PC-3 (cell line): Measurements from ENCODE around the gene G6PC1.

Source experiments
- EZH2 ChIP-seq: fragments of 300-600 bp; sonication (generic); IDR thresholded peaks from one replicate; pipeline ENCODE4 v1.6.1; 2017; ENCODE audit warnings: antibody characterized with exemption, mild to moderate bottlenecking, low read length; ENCODE audit not compliant: unreplicated experiment
- EZH2phosphoT487 ChIP-seq: fragments of 300-600 bp; sonication (generic); IDR thresholded peaks from 2 replicates; pipeline ENCODE4 v1.6.1; 2018; ENCODE audit warnings: mild to moderate bottlenecking, antibody characterized with exemption, low read length, borderline replicate concordance
- TF ChIP-seq, protein P1 (sequence below): fragments of 300-600 bp; sonication (generic); conservative IDR thresholded peaks from 2 replicates; pipeline ENCODE4 v1.5.1; 2017; ENCODE audit warnings: antibody characterized with exemption, low read depth, mild to moderate bottlenecking, low read length

DNA sequence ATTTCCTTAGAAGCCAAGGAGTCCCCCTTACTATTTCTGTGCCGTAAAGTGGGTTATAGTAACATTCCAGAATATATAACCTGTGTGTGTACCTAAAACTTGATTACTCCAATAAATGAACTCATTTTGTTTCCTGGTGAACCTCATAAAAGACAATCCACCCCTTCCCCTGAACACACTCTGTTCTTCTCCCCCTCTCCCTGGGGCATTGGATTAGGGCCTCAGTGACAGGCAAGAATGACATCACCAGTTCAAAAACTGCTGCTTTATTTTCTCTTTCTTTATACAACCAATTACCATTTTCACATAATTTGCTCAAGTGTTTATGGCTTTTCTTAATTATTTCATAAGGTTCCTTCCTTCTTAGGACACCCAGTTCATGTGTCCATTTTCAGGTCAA, 46.2 kb downstream of the G6PC1 start:
- TF ChIP-seq, protein P1, sequence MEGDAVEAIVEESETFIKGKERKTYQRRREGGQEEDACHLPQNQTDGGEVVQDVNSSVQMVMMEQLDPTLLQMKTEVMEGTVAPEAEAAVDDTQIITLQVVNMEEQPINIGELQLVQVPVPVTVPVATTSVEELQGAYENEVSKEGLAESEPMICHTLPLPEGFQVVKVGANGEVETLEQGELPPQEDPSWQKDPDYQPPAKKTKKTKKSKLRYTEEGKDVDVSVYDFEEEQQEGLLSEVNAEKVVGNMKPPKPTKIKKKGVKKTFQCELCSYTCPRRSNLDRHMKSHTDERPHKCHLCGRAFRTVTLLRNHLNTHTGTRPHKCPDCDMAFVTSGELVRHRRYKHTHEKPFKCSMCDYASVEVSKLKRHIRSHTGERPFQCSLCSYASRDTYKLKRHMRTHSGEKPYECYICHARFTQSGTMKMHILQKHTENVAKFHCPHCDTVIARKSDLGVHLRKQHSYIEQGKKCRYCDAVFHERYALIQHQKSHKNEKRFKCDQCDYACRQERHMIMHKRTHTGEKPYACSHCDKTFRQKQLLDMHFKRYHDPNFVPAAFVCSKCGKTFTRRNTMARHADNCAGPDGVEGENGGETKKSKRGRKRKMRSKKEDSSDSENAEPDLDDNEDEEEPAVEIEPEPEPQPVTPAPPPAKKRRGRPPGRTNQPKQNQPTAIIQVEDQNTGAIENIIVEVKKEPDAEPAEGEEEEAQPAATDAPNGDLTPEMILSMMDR: no peak
- no peak for TF ChIP-seq EZH2
- TF ChIP-seq EZH2phosphoT487: no peak
